Heart left ventricle (tissue), 16 donors: ENCODE data around the gene HTRA3. TPM values are rescaled to one million over a fixed set of nuclear protein-coding genes. Genes with fewer than 3 reads are reported as not detected.

Experiments used
- ATAC-seq, 4 donors: fragments of 200-7000 bp; cut with Tn5 transposase; one replicate each; pipeline ENCODE4 v1.9.1; 2020 to 2022; ENCODE audit warnings: moderate library complexity in 4 of 4, mild to moderate bottlenecking in 3 of 4, moderate number of reproducible peaks in 1 of 4
- DNase-seq, 5 donors: peaks; one replicate each; pipeline ENCODE4 v3.0.0-alpha.2; 2020
- H3K27ac ChIP-seq, 12 donors: fragments of 200-600 bp; sonication (generic) in 4 of 12; one replicate each; pipeline versions ENCODE4 v1.5.0 to v1.8.0; 2016 to 2022; ENCODE audit warnings: mild to moderate bottlenecking in 2 of 12
- H3K27me3 ChIP-seq, 9 donors: fragments of 200-600 bp; sonication (generic) in 2 of 9; one replicate each; pipeline versions ENCODE4 v1.5.1 to v1.8.0; 2016 to 2022; ENCODE audit warnings: mild to moderate bottlenecking in 3 of 9
- H3K36me3 ChIP-seq, 9 donors: fragments of 200-600 bp; sonication (generic) in 2 of 9; one replicate each; pipeline versions ENCODE4 v1.5.0 to v1.8.0; 2018 to 2022; ENCODE audit warnings: mild to moderate bottlenecking in 2 of 9
- H3K4me1 ChIP-seq, 12 donors: fragments of 200-600 bp; sonication (generic) in 4 of 12; one replicate each; pipeline versions ENCODE4 v1.5.0 to v1.8.0; 2016 to 2022; ENCODE audit warnings: mild to moderate bottlenecking in 3 of 12
- H3K4me3 ChIP-seq, 12 donors: fragments of 200-600 bp; sonication (generic) in 4 of 12; one replicate each; pipeline versions ENCODE4 v1.5.0 to v1.8.0; 2017 to 2022; ENCODE audit warnings: mild to moderate bottlenecking in 9 of 12, moderate library complexity in 4 of 12
- H3K9me3 ChIP-seq, 12 donors: fragments of 200-600 bp; sonication (generic) in 4 of 12; one replicate each; pipeline versions ENCODE4 v1.5.0 to v1.8.0; 2016 to 2022; ENCODE audit warnings: mild to moderate bottlenecking in 1 of 12
- CTCF ChIP-seq, 12 donors: fragments of 200-600 bp; sonication (generic) in 4 of 12; IDR thresholded peaks; one replicate each; pipeline versions ENCODE4 v1.5.0 to v1.8.0; 2018 to 2022; ENCODE audit warnings: antibody characterized with exemption in 12 of 12, mild to moderate bottlenecking in 5 of 12
- POLR2A ChIP-seq, 2 donors: fragments of 450-650 bp; IDR thresholded peaks; one replicate each; pipeline ENCODE4 v1.6.1; 2017; ENCODE audit warnings: antibody characterized with exemption in 2 of 2, mild to moderate bottlenecking in 2 of 2, moderate library complexity in 2 of 2
- whole genome bisulfite sequencing, 4 donors: extraction: QIAGEN DNeasy Blood & Tissue Kit in 2 of 4; methylation state at CpG; one replicate each; pipeline versions ENCODE4 v1.1.5 to v1.1.7; 2013 to 2018; 5-methylcytosine and 5-hydroxymethylcytosine counted together
- intact Hi-C, 10 donors: fragments of 100-400 bp; cut with DNase I; formaldehyde crosslinking; loops; one replicate each; pipeline versions ENCODE4 v1.11.1 to v1.14.2; 2022
- polyA plus RNA-seq, 2 donors: library from polyadenylated mRNA; stranded (reverse); fragments of 200-250 nt; gene quantifications; one replicate each; pipeline ENCODE4 v1.2.3, GENCODE V29; 2013
- total RNA-seq, 9 donors: library from RNA; depleted of rRNA in 2 of 9; stranded (reverse); fragments of >200 nt in 2 of 9; fragmentation: NEBNext Ultra II Directional in 3 of 9; extraction: Animal tissue kit (Norgen Biotek cat#: 25700) in 3 of 9; gene quantifications; one replicate each; pipeline versions ENCODE4 v1.1.0 to v1.2.4, GENCODE V29; 2016 to 2023
- donor health status: ischemic (EF 13 %, LVEDD 7.1; RV severe dilation, severe dysfunction).
- donor health status: healthy with polysubstance abuse.
- donor health status: DM: no; HTN: yes; CAD: no.
- donor health status: DM: no; HTN: no; CAD: no.
- donor health status: ischemic (EF 25% LVEDD 6.9; RV normal size, moderate dysfunction).
- donor health status: ischemic (EF 25% LVEDD 5.7; RV mildly dilated, moderate dysfunction).
- donor health status: healthy.
- donor health status: DM: yes; HTN: yes; CAD: no.
- donor health status: ischemic (EF 35%, LVEDD 5.7; RV mildly dilated, moderate dysfunction).
- donor health status: nonischemic (EF 11% LVEDD 7.7; RV severe dilation, severe dysfunction).
- donor health status: DM: yes; HTN: yes; CAD: no.
- donor health status: PGD.
- donor health status: ischemic (EF 29% LVEDD 5.4; RV normal size, mild dysfunction).
- donor health status: nonischemic (EF 23%, LVEDD 6.1; RV moderate dilation, normal function).

The HTRA3 gene
- total and polyA plus RNA-seq, 11 donors, result 26.8 to 84.6 (median 50.1) TPM

- intact Hi-C loops, result loop anchor here in 1 of 10 donors (5.0 kb wide), 1 partner anchor 34 kb away; no protein-coding TSS in a partner anchor
- peak overlapping the region in 3 of 12 donors; percentile 8 to 79 (median 34) for H3K27ac ChIP-seq
- no peaks in the 10 kb centered on the region for H3K27me3 ChIP-seq
- TF ChIP-seq POLR2A (IDR thresholded peaks at IDR 0.05) (no peak), CTCF (IDR thresholded peaks at IDR 0.05) (no peak)
- 52 to 72% (median 64%) methylated on average over 8 to 20 of the region's 20 CpGs for WGBS, 4 donors
- no peak overlapping the region for H3K4me3 ChIP-seq
- H3K4me1 ChIP-seq, result peaks cover 0 to 53% (median 23%) of the 10 kb centered on the region in 12 donors
- no peak for ATAC-seq
- H3K36me3 ChIP-seq, result peaks cover 0 to 7% (median 0%) of the 10 kb centered on the region in 9 donors
- peak in 3 of 5 donors; percentile 39 to 57 (median 54) for DNase-seq
- H3K9me3 ChIP-seq, result no peaks in the 10 kb centered on the region
These were observed 14.1 kb downstream of the HTRA3 start for GRCh38 chr4:8283631-8284121.

- DNase-seq, result peak in 3 of 5 donors; percentile 17 to 58 (median 20)
- no peak overlapping the region for H3K4me3 ChIP-seq
- H3K4me1 ChIP-seq, result peaks cover 0 to 49% (median 22%) of the 10 kb centered on the region in 12 donors
- ATAC-seq, result no peak
- no peaks in the 10 kb centered on the region for H3K27me3 ChIP-seq
- peak overlapping the region in 7 of 12 donors; percentile 25 to 84 (median 67) for H3K27ac ChIP-seq
- intact Hi-C loops, result loop anchor here in 1 of 10 donors (5.0 kb wide), 1 partner anchor 33 kb away; no protein-coding TSS in a partner anchor
- TF ChIP-seq POLR2A (IDR thresholded peaks at IDR 0.05) (no peak), CTCF (IDR thresholded peaks at IDR 0.05) (no peak)
- 77 to 85% (median 80%) methylated on average over 9 to 11 of the region's 11 CpGs for WGBS, 4 donors
- peaks cover 0 to 13% (median 0%) of the 10 kb centered on the region in 9 donors for H3K36me3 ChIP-seq
- no peaks in the 10 kb centered on the region for H3K9me3 ChIP-seq
These were observed 14.8 kb downstream of the HTRA3 start for GRCh38 chr4:8284391-8284790.

GRCh38 chr4:8285143-8285975 lies 15.8 kb downstream of the HTRA3 start:
- H3K27me3 ChIP-seq, result no peaks in the 10 kb centered on the region
- 43 to 60% (median 49%) methylated on average over 14 to 16 of the region's 16 CpGs for WGBS, 4 donors
- ATAC-seq (peak in 3 of 4 donors; percentile 25 to 54 (median 43)), DNase-seq (peak in 3 of 5 donors; percentile 42 to 58 (median 52))
- H3K4me3 ChIP-seq, result no peak overlapping the region
- TF ChIP-seq POLR2A (IDR thresholded peaks at IDR 0.05), result no peak
- TF ChIP-seq CTCF (IDR thresholded peaks at IDR 0.05), result no peak
- H3K4me1 ChIP-seq, result peaks cover 0 to 41% (median 22%) of the 10 kb centered on the region in 12 donors
- peak overlapping the region in 10 of 12 donors; percentile 32 to 84 (median 59) for H3K27ac ChIP-seq
- peaks cover 0 to 19% (median 0%) of the 10 kb centered on the region in 9 donors for H3K36me3 ChIP-seq
- no peaks in the 10 kb centered on the region for H3K9me3 ChIP-seq
- intact Hi-C loops, result no loop called here
